Naive thymus-derived CD4-positive, alpha-beta T cell (primary cell): ENCODE data around the gene VPS4B. TPM values are rescaled to one million over a fixed set of nuclear protein-coding genes. Genes with fewer than 3 reads are reported as not detected.

Source experiments
- ATAC-seq: fragments of 150-1000 bp; cut with Tn5 transposase; 2 replicates; pipeline ENCODE4 v1.10.0; 2021; ENCODE audit warnings: mild to moderate bottlenecking, moderate library complexity
- CTCF ChIA-PET: fragments of 350-600 bp; sonication (Branson Sonifier 250); formaldehyde crosslinking; loops from one replicate; lab custom pipeline; 2021; ENCODE audit warnings: antibody characterized with exemption; lab: Charles Lee
- POLR2A ChIA-PET: fragments of 350-600 bp; sonication (Branson Sonifier 250); formaldehyde crosslinking; loops from one replicate; lab custom pipeline; 2021; ENCODE audit warnings: antibody characterized with exemption, inconsistent platforms; lab: Charles Lee
- DNase-seq, 9 donors: peaks; one replicate each; pipeline versions ENCODE4 v3.0.0 to v3.0.0-alpha.2; 2020 to 2022; ENCODE audit warnings: mixed read lengths in 1 of 9
- H3K27ac ChIP-seq: one replicate; pipeline ENCODE4 v1.7.0; 2013; ENCODE audit warnings: mild to moderate bottlenecking, low read depth, low read length, moderate library complexity
- H3K27me3 ChIP-seq, 2 donors: one replicate each; pipeline ENCODE4 v1.7.0; 2013; ENCODE audit warnings: low read length in 2 of 2, mild to moderate bottlenecking in 2 of 2, moderate library complexity in 2 of 2; ENCODE audit not compliant: control insufficient read depth in 2 of 2, insufficient read depth in 2 of 2
- H3K36me3 ChIP-seq, 3 experiments: 1 replicate in 2 of 3; 2 replicates in 1 of 3; pipeline ENCODE4 v1.7.0; 2013; ENCODE audit warnings: low read length in 3 of 3, mild to moderate bottlenecking in 3 of 3, moderate library complexity in 1 of 3; ENCODE audit not compliant: insufficient read depth in 3 of 3, control insufficient read depth in 2 of 3
- H3K4me1 ChIP-seq, 2 donors: one replicate each; pipeline ENCODE4 v1.7.0; 2013; ENCODE audit warnings: low read length in 2 of 2, mild to moderate bottlenecking in 2 of 2, moderate library complexity in 1 of 2; ENCODE audit not compliant: control insufficient read depth in 2 of 2, insufficient read depth in 2 of 2
- H3K4me3 ChIP-seq: 2 replicates; pipeline ENCODE4 v1.7.0; 2013; ENCODE audit warnings: mild to moderate bottlenecking, low read length
- H3K9me3 ChIP-seq, 3 experiments: 1 replicate in 2 of 3; 2 replicates in 1 of 3; pipeline ENCODE4 v1.7.0; 2013; ENCODE audit warnings: low read length in 3 of 3; ENCODE audit not compliant: control insufficient read depth in 2 of 3
- H3K27ac Mint-ChIP-seq, 9 donors: one replicate each; pipeline ENCODE4 v1.8.0; 2020 to 2022; ENCODE audit warnings: mixed read lengths in 9 of 9, mild to moderate bottlenecking in 8 of 9, moderate library complexity in 5 of 9, inconsistent platforms in 2 of 9
- H3K27me3 Mint-ChIP-seq, 5 donors: one replicate each; pipeline ENCODE4 v1.8.0; 2021 to 2022; ENCODE audit warnings: mixed read lengths in 5 of 5, mild to moderate bottlenecking in 1 of 5
- H3K36me3 Mint-ChIP-seq, 5 donors: one replicate each; pipeline ENCODE4 v1.8.0; 2020 to 2022; ENCODE audit warnings: mixed read lengths in 5 of 5, mild to moderate bottlenecking in 3 of 5, inconsistent platforms in 1 of 5
- H3K4me1 Mint-ChIP-seq, 7 donors: one replicate each; pipeline ENCODE4 v1.8.0; 2020 to 2022; ENCODE audit warnings: mixed read lengths in 7 of 7, mild to moderate bottlenecking in 3 of 7, inconsistent platforms in 1 of 7
- H3K4me3 Mint-ChIP-seq, 10 donors: one replicate each; pipeline ENCODE4 v1.8.0; 2020 to 2022; ENCODE audit warnings: mild to moderate bottlenecking in 10 of 10, mixed read lengths in 10 of 10, moderate library complexity in 6 of 10, inconsistent platforms in 2 of 10
- H3K9me3 Mint-ChIP-seq, 11 donors: one replicate each; pipeline ENCODE4 v1.8.0; 2020 to 2022; ENCODE audit warnings: mixed read lengths in 11 of 11, mild to moderate bottlenecking in 4 of 11, inconsistent platforms in 1 of 11, moderate library complexity in 1 of 11
- intact Hi-C, 2 donors: fragments of 100-400 bp; cut with micrococcal nuclease; formaldehyde crosslinking; loops; one replicate each; pipeline ENCODE4 v1.15.1; 2023
- polyA plus RNA-seq, 2 donors: library from polyadenylated mRNA; unstranded; fragments of 300-500 nt; fragmentation: Illumina TruSeq; gene quantifications; one replicate each; pipeline ENCODE4 v1.2.3, GENCODE V29; 2021
- total RNA-seq, 6 experiments: library from RNA in 5 of 6; stranded (reverse) in 5 of 6; gene quantifications; 1 replicate in 5 of 6; 2 replicates in 1 of 6; pipeline ENCODE4 v1.2.3 and lab custom pipeline; 2021 to 2026

Gene VPS4B
- total and polyA plus RNA-seq, 7 experiments from 2014 or later = 47.4 to 84.6 (median 73.8) TPM

DNA sequence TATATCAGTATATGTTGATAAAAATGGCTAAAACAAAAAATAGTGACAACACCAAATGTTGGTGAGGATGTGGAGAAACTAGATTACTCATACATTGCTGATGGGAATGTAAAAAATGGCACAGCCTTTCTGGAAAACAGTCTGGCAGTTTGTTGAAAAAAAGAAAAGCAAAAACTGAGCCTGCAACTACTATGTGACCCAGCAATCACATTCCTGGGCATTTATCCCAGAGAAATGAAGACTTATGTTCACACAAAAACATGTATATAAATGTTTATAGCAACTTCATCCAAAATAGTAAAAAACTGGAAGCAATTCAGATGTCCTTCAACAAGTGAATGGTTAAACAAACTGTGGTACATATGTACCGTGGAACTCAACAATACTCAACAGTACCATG is 47.7 kb downstream of the VPS4B start:
- H3K9me3 Mint-ChIP-seq = peaks cover 0 to 14% (median 6%) of the 10 kb centered on the region in 11 donors
- Histone ChIP-seq H3K27ac (no peak overlapping the region), H3K9me3 (no peaks in the 10 kb centered on the region), H3K4me3 (no peak overlapping the region), H3K4me1 (peaks cover 0 to 6% of the 10 kb centered on the region in 2 donors), H3K36me3 (no peaks in the 10 kb centered on the region), H3K27me3 (no peaks in the 10 kb centered on the region)
- intact Hi-C loops = loop anchor here in 1 of 2 donors (10.0 kb wide), 1 partner anchor 1190 kb away; the partner anchor contains the start of genes PIGN and RELCH
- H3K4me3 Mint-ChIP-seq = no peak overlapping the region
- no peak overlapping the region for H3K27ac Mint-ChIP-seq
- H3K27me3 Mint-ChIP-seq = no peaks in the 10 kb centered on the region
- DNase-seq = no peak
- ChIA-PET POLR2A (no interaction called here), CTCF (no interaction called here)
- H3K36me3 Mint-ChIP-seq = peaks cover 3 to 26% (median 10%) of the 10 kb centered on the region in 5 donors
- H3K4me1 Mint-ChIP-seq = peaks cover 14 to 22% (median 19%) of the 10 kb centered on the region in 7 donors
- ATAC-seq = no peak

DNA sequence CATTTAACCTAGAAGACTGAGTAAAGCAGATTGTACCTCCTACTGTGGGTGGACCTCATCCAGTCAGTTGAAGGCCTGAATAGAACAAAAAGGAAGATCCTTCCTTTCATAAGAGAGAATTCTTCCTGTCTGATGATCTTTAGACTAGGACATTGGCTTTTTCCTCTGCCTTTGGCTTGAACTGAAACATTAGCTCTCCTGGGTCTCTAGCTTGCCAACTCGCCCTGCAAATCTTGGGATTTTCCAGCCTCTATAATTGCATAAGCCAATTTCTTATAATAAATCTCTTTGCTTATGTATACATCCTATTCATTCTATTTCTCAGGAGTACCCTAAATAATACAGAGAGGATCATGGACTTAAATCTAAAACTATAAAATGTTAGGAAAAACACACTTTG is 49.1 kb downstream of the VPS4B start:
- H3K4me3 ChIP-seq = no peak overlapping the region
- peaks cover 3 to 37% (median 12%) of the 10 kb centered on the region in 5 donors for H3K36me3 Mint-ChIP-seq
- H3K9me3 ChIP-seq = no peaks in the 10 kb centered on the region
- H3K27ac ChIP-seq = no peak overlapping the region
- H3K4me1 Mint-ChIP-seq = peaks cover 14 to 22% (median 19%) of the 10 kb centered on the region in 7 donors
- H3K4me3 Mint-ChIP-seq = no peak overlapping the region
- no peaks in the 10 kb centered on the region for H3K4me1 ChIP-seq
- no peaks in the 10 kb centered on the region for H3K27me3 ChIP-seq
- CTCF ChIA-PET = no interaction called here
- H3K9me3 Mint-ChIP-seq = peaks cover 0 to 23% (median 6%) of the 10 kb centered on the region in 11 donors
- intact Hi-C loops = loop anchor here in 1 of 2 donors (10.0 kb wide), 1 partner anchor 1188 kb away; the partner anchor contains the start of genes PIGN and RELCH
- ATAC-seq (no peak), DNase-seq (no peak)
- H3K27me3 Mint-ChIP-seq = no peaks in the 10 kb centered on the region
- no peaks in the 10 kb centered on the region for H3K36me3 ChIP-seq
- POLR2A ChIA-PET = interaction anchor here (0.6 kb wide), 2 partner anchors 49 to 120 kb away, joined by 3 to 8 read pairs; partner anchors contain the start of gene VPS4B
- H3K27ac Mint-ChIP-seq = no peak overlapping the region

DNA sequence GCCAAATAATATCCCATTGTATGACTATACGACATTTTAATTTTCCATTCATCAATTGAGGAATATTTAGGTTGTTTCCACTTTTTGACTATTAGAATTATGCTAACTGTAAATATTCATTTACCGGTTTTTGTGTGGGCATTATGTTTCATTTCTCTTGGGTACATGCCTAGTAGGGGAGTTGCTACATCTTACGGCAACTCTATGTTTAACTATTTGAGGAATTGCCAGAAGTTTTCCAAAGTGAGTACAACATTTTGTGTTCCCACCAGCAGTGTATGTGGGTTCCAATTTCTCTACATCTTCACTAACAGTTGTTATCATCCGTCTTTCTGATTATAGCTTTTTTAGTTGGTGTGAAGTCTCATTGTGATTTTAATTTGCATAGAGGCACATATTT is 53.7 kb downstream of the VPS4B start:
- peaks cover 6 to 23% of the 10 kb centered on the region in 2 donors for H3K4me1 ChIP-seq
- ATAC-seq = no peak
- Mint-ChIP-seq H3K27me3 (no peaks in the 10 kb centered on the region), H3K4me3 (peak overlapping the region; percentile 85 to 99 (median 92)), H3K27ac (peak overlapping the region; percentile 12 to 84 (median 68)), H3K9me3 (peaks cover 0 to 20% (median 2%) of the 10 kb centered on the region in 11 donors), H3K4me1 (peaks cover 30 to 56% (median 41%) of the 10 kb centered on the region in 7 donors), H3K36me3 (peaks cover 0 to 30% (median 6%) of the 10 kb centered on the region in 5 donors)
- ChIA-PET CTCF (no interaction called here), POLR2A (interaction anchor here (0.7 to 2.0 kb wide), 2 partner anchors 11 to 54 kb away, joined by 3 to 9 read pairs; partner anchors contain the start of gene VPS4B)
- H3K36me3 ChIP-seq = peaks cover 0 to 8% (median 0%) of the 10 kb centered on the region in 3 experiments
- no peak overlapping the region for H3K27ac ChIP-seq
- intact Hi-C loops = loop anchor here (5.0 to 10.0 kb wide), 3 partner anchors 39 to 1474 kb away; partner anchors contain the start of gene RNF152 (in 1 of the 2)
- no peaks in the 10 kb centered on the region for H3K27me3 ChIP-seq
- DNase-seq = no peak
- no peaks in the 10 kb centered on the region for H3K9me3 ChIP-seq
- no peak overlapping the region for H3K4me3 ChIP-seq

DNA sequence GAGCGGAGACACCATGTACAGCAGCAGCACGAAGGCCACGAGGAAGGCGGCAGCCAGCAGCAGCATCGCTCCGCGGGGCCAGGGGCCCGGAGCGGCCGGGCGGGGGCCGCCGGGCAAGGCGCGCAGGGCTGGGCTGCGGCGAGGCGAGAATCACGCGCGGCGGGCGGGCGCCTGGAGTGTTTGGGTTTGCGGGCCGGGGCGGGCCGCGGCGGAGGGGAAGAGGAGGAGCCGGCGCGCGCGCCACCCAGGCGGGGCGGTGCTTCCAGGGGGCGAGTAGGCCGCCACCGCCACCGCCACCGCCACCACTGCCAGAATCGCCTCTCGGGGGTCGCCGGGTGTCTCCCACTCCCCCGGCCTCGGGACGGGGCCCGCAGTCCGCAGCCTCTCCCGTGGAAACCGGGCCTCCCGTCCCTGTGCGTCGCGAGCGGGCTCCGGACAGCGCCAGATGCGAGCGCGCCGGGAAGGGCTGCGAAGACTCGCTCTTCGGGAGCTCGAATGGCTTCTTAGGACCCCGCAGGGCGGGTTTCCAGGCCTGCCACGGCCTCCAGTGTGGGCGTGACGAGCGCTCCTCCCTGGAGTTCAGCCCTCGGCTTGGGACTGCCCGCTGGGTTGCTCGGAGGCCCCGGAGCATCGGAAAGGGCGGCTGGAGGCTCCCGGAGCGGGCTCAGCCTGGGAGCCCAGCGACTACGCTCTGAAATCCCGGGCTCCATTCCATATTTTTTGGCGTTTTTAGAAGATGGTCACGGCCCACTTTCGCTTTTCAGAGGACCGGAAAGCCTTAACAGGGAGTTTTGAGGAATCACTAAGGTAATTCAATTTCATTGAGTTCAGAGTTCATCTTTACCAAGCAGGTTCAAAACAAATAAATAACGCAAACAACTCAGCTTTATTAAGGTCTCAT is 55.0 kb downstream of the VPS4B start, which contains the start of gene KDSR:
TSS of gene KDSR (minus strand) at position 154 of the 901 bp plus-strand sequence. CDS start at position 66, 88 bp downstream.
- Mint-ChIP-seq H3K4me1 (peaks cover 32 to 56% (median 41%) of the 10 kb centered on the region in 7 donors), H3K36me3 (peaks cover 0 to 35% (median 6%) of the 10 kb centered on the region in 5 donors), H3K27me3 (no peaks in the 10 kb centered on the region), H3K27ac (peak within 1 kb of the TSS; percentile 84 to 92 (median 89)), H3K4me3 (peak within 1 kb of the TSS; percentile 85 to 99 (median 94)), H3K9me3 (peaks cover 0 to 20% (median 2%) of the 10 kb centered on the region in 11 donors)
- intact Hi-C loops = loop anchor here (1.0 to 10.0 kb wide), 16 partner anchors 12 to 1473 kb away; partner anchors contain the start of genes BCL2 (in 2 of the 2), PHLPP1 (in 2 of the 2), VPS4B (in 2 of the 2) and PIGN (in 1 of the 2)
- H3K36me3 ChIP-seq = peaks cover 0 to 8% (median 0%) of the 10 kb centered on the region in 3 experiments
- H3K9me3 ChIP-seq = no peaks in the 10 kb centered on the region
- H3K27ac ChIP-seq = peak within 1 kb of the TSS; percentile 77
- peaks cover 6 to 29% of the 10 kb centered on the region in 2 donors for H3K4me1 ChIP-seq
- H3K27me3 ChIP-seq = no peaks in the 10 kb centered on the region
- ChIA-PET CTCF (interaction anchor here (0.5 kb wide), 1 partner anchor 71 kb away, joined by 4 read pairs; no protein-coding TSS in a partner anchor), POLR2A (interaction anchor here (0.6 to 2.0 kb wide), 2 partner anchors 55 to 112 kb away, joined by 3 to 9 read pairs; partner anchors contain the start of gene VPS4B)
- H3K4me3 ChIP-seq = peak within 1 kb of the TSS; percentile 92
- peak; percentile 71 to 90 (median 79) for DNase-seq
- ATAC-seq = peak; percentile 92

DNA sequence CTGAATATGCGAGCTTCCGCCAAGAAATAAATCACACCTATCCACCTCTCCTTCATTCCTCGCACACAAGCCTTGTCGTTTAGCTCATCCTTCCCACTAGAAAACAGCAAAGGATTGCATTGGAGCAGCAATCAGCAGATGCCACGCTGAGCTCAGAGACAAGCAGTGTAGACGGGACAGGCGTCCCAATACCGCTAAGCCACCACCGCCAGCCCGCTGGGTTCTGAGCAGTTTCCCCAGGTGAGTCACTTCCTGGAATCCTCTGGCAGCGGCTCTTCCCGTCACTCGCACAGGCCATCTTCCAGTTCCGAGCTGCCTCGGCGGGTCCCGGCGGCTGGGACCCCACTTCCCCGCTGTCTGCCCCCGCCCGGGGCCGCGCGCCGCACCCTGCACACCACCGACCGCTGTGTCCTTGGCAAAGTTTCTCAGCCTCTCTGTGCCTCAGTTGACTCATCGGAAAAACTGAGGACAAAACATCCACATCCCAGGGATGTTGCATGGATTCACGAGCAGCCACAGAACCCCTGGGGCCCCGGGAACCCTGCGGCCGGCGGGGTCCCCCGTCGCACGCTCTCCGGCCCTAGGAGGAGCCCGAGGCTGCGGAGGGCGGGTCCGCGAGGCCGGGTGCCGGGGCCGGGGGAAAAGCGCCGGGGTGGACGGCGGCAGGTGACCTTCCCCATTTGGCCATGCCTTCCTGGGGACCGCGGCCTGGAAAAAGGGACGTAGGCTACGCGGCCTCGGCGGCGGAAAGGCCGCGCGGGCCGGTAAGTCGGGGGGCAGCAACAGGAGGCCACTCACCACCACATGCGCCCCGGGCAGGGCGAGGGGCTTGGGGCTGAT is 55.8 kb downstream of the VPS4B start:
- no peaks in the 10 kb centered on the region for H3K9me3 ChIP-seq
- H3K36me3 ChIP-seq = peaks cover 0 to 13% (median 0%) of the 10 kb centered on the region in 3 experiments
- Mint-ChIP-seq H3K4me1 (peaks cover 32 to 56% (median 41%) of the 10 kb centered on the region in 7 donors), H3K9me3 (peaks cover 0 to 20% (median 2%) of the 10 kb centered on the region in 11 donors), H3K27ac (peak overlapping the region; percentile 62 to 92 (median 88)), H3K4me3 (peak overlapping the region; percentile 85 to 99 (median 94)), H3K27me3 (no peaks in the 10 kb centered on the region), H3K36me3 (peaks cover 5 to 41% (median 10%) of the 10 kb centered on the region in 5 donors)
- peak overlapping the region; percentile 77 for H3K27ac ChIP-seq
- ChIA-PET CTCF (interaction anchor here (0.6 to 0.8 kb wide), 2 partner anchors 26 to 38 kb away, joined by 3 to 4 read pairs; no protein-coding TSS in a partner anchor), POLR2A (interaction anchor here (1.0 to 4.2 kb wide), 5 partner anchors 34 to 842 kb away, joined by 4 to 19 read pairs (median 6); partner anchors contain the start of gene VPS4B)
- DNase-seq = peak; percentile 30 to 73 (median 41)
- peak overlapping the region; percentile 92 for H3K4me3 ChIP-seq
- intact Hi-C loops = loop anchor here (1.0 to 10.0 kb wide), 16 partner anchors 13 to 1472 kb away; partner anchors contain the start of genes BCL2 (in 2 of the 2), PHLPP1 (in 2 of the 2), VPS4B (in 2 of the 2) and PIGN (in 1 of the 2)
- peaks cover 6 to 29% of the 10 kb centered on the region in 2 donors for H3K4me1 ChIP-seq
- H3K27me3 ChIP-seq = no peaks in the 10 kb centered on the region
- ATAC-seq = peak; percentile 42
